HG03442 (cell line): ENCODE results near the gene SPECC1L.

Experiments
- ATAC-seq: cut with Tn5 transposase; IDR thresholded peaks from one replicate; pipeline ENCODE4 v1.9.1; 2021; ENCODE audit warnings: mild to moderate bottlenecking, moderate library complexity; ENCODE audit not compliant: unreplicated experiment

SPECC1L gene

DNA sequence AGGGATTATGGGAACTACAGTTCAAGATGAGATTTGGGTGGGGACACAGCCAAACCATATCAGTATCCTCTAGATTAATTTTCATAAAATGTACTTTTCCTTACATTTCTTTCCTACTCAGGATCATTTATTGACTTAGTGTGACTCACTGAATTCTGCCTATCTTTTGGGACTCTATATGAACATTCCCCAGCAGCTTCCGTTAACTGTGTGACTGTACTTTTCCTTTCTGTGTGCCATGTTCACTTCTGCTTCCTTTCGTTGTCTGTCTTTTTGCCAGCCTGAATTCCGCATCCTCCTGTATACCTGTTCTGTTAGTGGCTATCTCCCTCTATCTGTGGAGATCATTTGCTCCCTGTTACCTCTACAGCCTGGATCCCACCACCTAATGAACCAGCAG is 48.8 kb downstream of the SPECC1L start:
- ATAC-seq = no peak

DNA sequence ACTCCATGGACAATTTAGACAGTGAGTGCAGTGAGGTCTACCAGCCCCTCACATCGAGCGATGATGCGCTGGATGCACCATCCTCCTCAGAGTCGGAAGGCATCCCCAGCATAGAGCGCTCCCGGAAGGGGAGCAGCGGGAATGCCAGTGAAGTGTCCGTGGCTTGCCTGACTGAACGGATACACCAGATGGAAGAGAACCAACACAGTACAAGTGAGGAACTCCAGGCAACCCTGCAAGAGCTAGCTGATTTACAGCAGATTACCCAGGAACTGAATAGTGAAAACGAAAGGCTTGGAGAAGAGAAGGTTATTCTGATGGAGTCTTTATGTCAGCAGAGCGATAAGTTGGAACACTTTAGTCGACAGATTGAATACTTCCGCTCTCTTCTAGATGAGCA is 51.4 kb downstream of the SPECC1L start:
- ATAC-seq = no peak

DNA sequence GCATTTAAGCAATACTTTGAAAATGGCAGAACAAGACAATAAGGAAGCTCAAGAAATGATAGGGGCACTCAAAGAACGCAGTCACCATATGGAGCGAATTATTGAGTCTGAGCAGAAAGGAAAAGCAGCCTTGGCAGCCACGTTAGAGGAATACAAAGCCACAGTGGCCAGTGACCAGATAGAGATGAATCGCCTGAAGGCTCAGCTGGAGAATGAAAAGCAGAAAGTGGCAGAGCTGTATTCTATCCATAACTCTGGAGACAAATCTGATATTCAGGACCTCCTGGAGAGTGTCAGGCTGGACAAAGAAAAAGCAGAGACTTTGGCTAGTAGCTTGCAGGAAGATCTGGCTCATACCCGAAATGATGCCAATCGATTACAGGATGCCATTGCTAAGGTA is 51.9 kb downstream of the SPECC1L start:
- no peak for ATAC-seq

DNA sequence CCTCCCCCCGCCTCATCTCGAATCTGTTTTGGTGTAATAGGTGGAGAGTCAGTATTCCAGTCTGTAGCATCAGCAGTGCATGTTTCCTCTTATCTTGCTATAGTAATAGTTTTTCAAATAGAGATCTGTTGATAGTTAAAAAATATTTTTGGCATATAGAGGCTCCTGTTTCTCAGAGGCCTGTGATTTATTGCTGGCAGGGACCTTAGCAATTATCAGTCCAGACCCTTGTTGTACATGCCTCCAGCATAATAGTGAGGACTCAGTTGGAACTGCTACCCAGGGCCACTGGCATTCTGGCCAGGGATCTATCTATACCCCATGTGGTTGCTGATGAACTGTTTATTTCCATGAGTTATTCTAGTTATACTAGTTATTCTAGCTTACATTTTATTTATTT is 52.6 kb downstream of the SPECC1L start:
- ATAC-seq = no peak

DNA sequence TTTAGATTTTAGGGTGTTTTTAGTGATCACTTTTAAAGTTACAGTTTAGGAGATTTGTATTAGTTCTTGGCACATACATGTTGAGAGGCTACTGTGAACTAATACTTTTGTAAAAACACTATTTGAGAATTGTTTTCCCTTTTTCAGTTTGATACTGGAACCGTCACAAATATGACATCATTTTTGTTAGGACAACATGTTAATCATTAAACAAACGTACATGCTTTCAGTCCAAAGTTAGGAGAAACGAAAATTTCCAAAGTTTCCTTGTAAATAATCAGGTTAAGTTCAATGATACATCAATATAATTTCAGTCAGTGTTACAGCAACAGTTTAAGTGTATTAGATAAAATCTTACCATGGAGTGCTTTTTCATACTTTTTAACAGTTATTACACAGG is 53.1 kb downstream of the SPECC1L start:
- ATAC-seq = no peak

DNA sequence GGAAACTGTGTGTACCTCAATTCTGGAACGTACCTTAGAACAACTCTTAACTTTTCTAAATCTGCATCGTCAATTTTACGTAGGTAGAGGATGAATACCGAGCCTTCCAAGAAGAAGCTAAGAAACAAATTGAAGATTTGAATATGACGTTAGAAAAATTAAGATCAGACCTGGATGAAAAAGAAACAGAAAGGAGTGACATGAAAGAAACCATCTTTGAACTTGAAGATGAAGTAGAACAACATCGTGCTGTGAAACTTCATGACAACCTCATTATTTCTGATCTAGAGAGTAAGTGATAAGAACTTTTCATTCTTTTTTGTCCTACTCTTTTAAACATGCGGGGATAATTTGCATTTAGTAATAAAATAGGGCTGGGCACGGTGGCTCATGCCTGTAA is 53.5 kb downstream of the SPECC1L start:
- no peak for ATAC-seq

DNA sequence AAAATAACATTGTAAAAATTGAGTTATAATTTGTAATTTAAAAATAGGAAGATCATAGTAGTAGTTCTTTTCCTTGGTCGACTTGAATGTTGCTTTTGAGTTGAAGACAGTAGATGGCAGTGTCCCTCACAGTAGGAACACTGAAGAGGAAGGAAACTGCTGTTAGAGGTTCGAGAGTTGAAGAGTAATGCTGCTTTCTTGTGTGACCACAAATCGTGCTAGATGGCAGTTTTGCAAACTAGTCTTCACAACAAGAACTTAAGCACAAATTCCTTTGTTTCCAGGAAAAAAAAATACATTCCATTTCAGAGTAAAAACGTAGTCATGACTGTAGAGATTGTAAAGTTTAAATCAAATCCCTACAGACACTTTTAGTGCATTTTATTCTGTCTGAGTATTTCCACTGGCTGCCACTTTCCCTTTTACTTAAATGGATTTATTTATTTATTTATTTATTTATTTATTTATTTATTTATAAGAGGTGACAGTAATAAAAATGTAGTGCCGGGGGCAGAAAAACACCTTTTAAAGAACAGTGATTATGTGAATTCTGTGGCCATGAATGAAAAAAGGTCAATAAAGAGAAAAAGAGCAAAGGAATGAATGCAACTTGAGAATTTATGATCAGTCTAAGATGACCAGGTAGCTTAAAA is 54.6 kb downstream of the SPECC1L start:
- ATAC-seq = no peak

DNA sequence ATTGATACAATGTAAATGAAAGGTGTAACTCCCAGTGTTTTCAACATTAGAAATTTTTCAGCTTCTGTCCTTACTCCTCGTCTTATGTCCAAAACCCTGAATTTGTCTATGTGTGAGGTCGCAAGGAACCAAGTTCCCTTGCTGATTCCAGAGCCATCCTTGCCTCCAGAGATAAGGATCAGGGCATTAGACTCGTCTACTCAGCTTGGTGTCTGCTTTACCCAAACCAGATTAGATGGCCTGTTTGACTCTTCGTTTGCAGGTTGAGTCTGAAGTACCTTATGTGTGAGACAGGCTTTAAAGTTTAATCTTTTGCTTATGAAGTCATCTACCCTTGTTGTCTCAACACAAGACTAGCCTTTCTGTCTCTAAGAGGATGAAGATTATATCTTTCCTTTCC is 55.6 kb downstream of the SPECC1L start:
- no peak for ATAC-seq

DNA sequence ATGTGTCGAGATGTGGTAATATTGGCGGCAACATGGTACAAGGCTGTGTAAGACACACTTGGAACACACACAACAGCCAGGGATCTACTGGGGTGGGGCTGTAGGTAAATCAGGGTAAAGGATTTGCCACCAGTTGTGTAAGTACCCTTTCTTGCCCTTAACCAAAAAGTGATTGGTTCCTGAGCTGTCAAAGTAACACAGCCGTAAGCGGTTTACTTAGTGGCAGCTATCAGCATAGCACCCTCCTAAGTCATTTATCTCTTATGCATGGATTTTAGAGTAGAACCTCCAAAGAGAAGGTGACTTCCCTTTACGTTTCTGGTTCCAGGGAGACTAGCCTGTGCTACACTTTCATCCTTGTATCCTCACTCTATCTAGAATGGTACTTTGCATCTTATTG is 57.2 kb downstream of the SPECC1L start:
- ATAC-seq = no peak

DNA sequence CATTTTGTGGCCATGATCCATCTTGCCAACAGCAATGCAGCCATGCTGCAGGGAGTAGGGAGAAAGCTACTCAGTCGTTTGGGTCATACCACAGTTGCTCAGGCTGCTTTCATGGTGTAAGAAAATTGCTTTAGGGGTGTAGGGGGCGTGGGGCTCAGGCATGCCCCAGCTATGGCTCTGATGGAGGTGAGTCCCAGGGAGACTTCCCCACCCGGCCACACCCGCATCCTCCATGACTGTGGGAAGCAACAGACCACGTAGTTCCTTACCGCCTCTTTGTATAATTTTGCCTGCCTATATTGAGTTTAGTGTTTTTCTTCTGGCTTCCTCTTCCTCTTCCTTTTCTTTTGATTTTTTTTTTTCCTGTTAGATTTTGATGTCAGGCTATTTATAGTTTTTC is 58.8 kb downstream of the SPECC1L start:
- no peak for ATAC-seq

DNA sequence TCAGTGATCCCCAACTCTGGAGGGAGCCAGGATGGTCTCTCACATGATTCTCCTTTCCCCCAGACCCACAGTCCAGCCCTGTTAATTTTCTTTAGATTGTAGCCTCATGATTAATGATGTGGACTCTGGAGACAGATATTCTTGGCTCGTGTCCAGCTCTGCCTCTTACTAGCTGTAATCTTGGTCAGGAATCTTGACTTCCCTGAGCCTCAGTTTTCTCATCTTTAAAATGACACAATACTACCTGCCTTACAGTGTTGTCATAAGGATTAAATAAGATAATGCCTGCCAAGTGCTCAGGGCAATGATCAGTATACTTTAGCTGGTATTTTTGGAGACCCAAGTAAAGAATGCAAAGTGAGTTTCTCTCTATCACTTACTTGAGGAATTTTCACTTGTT is 60.0 kb downstream of the SPECC1L start:
- no peak for ATAC-seq

DNA sequence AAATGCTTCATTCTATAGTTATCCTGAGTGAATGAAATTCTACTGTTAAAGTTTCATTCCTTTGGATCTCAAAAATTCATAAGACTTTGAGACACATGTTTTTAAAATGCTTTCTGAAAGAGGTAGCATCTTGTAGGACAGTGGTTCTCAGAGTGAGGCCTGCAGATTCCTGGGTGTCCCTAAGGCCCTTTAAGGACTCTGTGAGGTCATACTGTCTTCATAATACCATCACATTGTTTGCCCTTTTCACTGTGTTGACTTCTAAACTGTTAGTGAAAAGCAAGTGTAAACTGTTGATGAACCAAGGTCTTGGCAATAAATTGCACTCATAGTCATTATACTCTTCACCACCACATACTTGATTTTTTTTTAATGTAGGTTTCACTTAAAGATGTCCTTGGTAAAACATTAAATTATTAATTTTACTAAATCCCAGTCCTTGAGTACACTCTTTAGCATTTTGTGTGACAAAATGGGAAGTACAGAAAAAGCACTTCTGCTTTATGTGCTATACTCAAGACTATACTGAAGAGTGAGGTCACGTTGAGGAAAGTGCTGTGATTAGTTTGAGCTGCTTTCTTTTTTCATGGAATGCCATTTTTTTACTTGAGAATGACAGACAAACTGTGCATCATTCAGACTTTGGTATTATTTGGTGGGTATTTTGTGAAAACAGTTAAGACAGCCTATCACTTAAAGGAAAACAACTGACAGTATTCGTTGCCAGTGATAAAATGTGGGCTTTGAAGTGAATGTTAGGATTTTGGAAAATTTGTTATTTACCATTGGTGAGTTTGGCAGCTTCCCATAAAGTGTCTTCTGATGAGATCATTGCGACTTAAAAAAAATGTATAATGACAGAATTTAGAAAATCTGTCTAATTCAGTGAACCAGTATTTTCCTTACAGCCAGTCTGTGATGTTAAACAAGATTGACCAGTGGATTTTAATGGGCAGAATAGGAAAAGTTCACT is 61.1 kb downstream of the SPECC1L start:
- no peak for ATAC-seq

DNA sequence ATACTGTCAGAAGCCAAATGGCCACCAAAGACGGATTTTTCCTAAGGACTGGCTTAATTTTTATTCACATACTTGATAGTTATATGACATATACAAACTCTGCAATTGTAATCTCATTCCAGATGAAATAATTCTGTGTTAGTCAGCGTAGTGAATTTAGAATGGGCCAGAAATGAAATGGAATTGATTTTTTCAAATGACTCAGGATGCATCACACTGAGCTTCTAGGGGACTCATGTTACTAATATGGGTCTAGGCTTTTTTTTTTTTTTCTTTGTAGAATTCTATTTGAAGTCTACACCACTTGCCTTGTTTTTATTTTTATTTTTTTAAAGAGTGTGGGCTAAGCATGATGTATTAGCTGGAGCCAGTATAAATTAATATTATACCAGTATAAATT is 62.7 kb downstream of the SPECC1L start:
- ATAC-seq = no peak

DNA sequence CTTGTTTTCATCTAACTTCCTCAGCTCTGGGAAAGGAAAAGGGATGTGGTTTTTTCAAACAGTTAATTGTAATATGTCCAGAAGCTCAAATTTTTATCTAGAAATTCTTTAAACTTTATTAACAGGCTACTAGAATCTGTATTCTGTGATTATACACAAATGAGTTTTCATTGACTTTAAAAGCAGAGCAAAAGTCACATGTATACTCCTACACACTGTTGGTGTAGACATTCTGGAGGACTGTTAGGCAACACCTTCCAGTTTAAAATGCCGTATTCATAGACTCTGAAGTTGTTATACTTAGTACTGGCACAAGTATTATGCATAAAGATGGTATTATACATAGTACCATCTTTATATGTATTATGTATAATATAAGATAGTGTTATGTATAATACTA is 64.9 kb downstream of the SPECC1L start:
- no peak for ATAC-seq

DNA sequence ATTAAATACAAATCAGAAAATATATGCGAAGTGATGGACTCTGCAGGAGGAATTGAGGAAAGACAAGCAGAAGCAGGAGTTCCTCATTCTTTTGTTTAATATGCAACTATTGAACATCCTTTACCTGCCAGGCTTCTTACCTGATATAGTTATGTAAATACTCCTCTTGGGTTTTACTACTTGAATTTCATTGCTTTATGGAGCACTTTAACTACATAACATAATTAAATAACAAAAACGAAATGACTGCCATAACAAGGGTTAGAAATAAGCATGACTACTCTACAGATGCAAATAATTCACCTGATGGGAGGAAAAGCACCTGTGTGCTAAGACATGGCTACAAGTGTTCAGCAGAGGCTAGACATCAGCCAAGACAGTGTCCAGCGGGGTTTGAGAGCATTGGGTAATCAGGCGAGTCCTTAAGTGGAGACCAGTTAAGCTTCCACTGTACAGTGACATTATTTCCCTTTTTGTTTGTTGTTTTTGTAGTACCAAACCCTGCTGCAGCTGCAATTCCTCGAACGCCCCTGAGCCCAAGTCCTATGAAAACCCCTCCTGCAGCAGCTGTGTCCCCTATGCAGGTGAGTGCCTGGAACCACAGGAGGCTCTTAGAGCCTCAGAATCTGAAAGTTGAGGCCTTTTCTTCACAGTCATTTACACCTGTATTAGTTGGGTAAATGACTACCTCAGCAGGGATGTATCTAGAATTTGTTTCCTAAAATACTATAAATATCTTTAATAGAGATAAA is 67.4 kb downstream of the SPECC1L start:
- no peak for ATAC-seq

DNA sequence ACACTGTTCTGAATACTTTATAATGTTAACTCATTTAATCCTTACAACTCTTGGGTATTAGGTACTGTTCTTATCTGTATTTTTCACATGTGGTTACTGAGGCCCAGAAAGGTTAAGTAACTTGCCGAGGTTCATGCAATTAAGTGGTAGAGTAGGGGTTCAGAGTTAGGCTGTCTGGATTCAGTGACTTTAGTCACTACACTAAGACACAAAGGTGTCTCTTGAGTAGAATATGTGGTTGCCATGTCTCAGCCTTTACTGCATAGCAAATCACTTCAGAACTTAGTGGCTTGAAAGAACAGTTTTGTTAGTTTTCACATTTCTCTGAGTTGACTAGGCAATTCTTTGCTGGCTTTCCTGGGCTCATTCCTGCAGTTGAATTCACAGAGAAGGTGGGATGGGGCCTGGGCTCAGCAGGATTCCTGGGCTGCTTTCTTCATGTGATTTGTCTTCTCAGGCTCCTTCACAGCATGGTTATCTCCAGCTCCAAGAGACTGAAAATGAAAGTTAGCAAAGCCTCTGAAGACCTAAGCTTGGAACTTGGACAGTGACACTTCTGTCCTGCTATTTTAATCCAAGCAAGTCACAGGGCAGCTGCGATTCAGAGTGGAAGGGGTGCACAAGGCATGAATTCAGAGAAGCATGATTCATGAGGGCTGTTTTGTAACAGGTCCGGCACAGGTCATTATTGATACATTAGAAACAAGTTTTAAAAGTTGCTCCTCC is 68.3 kb downstream of the SPECC1L start:
- ATAC-seq = no peak

DNA sequence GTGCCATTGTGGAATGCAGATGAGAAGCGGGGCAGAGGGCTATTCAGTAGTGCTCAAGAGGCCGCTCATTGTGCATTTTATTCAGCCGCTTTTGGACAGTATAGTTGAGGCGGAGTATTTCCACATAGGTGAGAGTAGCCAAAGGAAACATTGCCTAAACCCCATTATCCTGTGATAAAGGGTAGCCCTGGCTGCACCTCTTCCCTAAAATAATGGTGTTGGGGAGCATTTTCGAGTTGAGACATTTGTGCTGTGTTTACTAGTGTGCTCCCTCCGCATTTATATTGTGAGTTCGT is 68.8 kb downstream of the SPECC1L start:
- ATAC-seq = no peak

DNA sequence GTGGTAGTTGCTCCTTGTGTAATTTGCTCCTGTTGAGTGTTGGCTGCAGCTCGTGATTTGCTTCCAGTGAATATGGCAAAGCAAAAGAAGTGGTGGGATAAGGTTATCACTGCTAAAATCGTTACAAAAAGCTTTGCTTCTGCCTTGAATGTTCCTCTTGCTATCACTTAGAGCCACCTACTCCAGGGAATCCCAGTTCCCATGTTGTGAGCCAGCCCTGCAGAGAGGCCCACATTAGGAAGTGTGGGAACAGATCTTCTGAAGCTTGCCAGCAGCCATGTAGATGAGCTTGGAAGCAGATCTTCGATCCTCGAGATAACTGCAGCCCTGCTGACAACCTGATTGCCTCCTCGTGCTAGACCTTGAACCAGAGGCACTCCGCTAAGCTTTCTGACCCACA is 71.0 kb downstream of the SPECC1L start:
- ATAC-seq = no peak

DNA sequence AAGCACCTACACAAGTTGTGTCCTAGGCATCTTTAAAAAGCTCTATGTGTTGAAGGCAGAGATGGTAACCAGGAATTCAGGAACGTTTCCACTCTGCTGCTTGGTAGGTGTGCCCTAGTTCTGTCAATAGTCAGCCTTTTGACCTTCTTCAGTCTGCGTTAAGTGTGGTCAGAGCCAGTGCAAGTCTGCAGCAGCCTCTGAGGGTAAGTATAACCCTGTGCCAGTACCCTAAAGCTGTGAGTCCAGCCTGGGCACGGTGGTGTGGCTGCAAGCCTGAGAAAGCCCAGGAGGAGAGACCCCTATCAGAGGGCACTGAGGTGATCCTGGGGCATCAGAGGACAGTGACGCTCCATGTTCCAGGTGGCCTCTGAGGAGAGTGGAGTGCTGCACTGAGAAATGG is 80.0 kb downstream of the SPECC1L start:
- ATAC-seq = no peak

DNA sequence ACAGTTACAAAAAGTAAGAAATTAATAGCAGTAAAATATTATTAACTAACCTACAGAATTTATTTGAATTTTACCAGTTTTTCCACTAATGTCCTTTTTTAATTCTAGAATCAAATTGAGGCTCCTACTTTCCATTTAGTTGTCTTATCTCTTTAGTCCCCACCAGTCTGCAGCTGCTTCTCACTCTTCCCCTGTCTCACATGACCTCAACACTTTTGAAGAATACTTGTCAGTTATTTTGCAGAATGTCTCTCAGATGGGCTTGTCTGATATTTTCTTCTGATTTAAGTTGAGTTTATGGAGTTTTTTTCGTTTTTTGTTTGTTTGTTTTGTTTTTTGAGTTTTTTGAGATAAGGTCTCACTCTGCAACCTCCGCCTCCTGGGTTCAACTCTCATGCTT is 82.5 kb downstream of the SPECC1L start:
- ATAC-seq = no peak

DNA sequence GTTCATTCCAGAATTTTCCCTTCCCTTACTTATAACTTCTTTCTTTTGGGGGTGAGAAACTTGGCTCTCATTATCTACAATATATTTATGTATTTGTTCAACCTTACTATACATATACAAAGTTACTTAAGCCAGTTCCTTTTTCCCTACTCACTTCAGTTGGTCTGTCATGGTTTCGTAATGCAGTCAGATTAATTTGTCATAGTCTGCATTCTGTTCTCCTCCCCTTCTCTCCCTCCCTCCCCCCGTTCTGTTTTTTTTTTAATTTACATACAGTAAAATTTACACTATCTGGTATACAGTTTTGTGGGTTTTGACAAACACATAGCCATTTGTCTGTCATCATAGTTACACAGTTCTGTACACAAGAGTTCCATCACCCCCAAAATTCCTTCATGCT is 84.9 kb downstream of the SPECC1L start:
- no peak for ATAC-seq
